Neural progenitor cell (in vitro differentiated cells): ENCODE data around the gene KLF2. TPM values are rescaled to one million over a fixed set of nuclear protein-coding genes. Genes with fewer than 3 reads are reported as not detected.
A peak's percentile ranks its signal among the peaks of the same experiment; 100 is the strongest.

Experiments used
- DNase-seq: peaks from one replicate; pipeline ENCODE4 v3.0.0-alpha.2; 2016; ENCODE audit warnings: low spot score
- H2AFZ ChIP-seq: fragments of 200-600 bp; sonication (generic); replicated peaks from 2 replicates; pipeline ENCODE4 v1.6.1; 2016; ENCODE audit warnings: antibody characterized with exemption
- H3F3A ChIP-seq: fragments of 200-600 bp; sonication (generic); 2 replicates; pipeline ENCODE4 v1.6.1; 2016; ENCODE audit warnings: antibody characterized with exemption, low read depth
- H3K27ac ChIP-seq: fragments of 200-600 bp; sonication (generic); 2 replicates; pipeline ENCODE4 v1.5.1; 2016; ENCODE audit warnings: mild to moderate bottlenecking
- H3K27me3 ChIP-seq: fragments of 200-600 bp; sonication (generic); 2 replicates; pipeline ENCODE4 v1.6.1; 2016; ENCODE audit warnings: mild to moderate bottlenecking, moderate library complexity
- H3K36me3 ChIP-seq: fragments of 200-600 bp; sonication (generic); 2 replicates; pipeline ENCODE4 v1.5.1; 2016
- H3K4me1 ChIP-seq: fragments of 200-600 bp; sonication (generic); 2 replicates; pipeline ENCODE4 v1.6.1; 2016; ENCODE audit warnings: mixed run types
- H3K4me2 ChIP-seq: fragments of 200-600 bp; sonication (generic); 2 replicates; pipeline ENCODE4 v1.6.1; 2016
- H3K4me3 ChIP-seq: fragments of 200-600 bp; sonication (generic); 2 replicates; pipeline ENCODE4 v1.5.1; 2016
- H3K79me2 ChIP-seq: fragments of 200-600 bp; sonication (generic); 2 replicates; pipeline ENCODE4 v1.6.1; 2016; ENCODE audit warnings: low read depth
- H3K9ac ChIP-seq: fragments of 200-600 bp; sonication (generic); 2 replicates; pipeline ENCODE4 v1.6.1; 2016
- H3K9me3 ChIP-seq: fragments of 200-600 bp; sonication (generic); 2 replicates; pipeline ENCODE4 v1.5.1; 2016; ENCODE audit warnings: low read depth
- H4K20me1 ChIP-seq: fragments of 200-600 bp; sonication (generic); 2 replicates; pipeline ENCODE4 v1.6.1; 2016; ENCODE audit warnings: low read depth
- H3K27ac Mint-ChIP-seq: 3 replicates; pipeline ENCODE4 v1.8.0; 2021; ENCODE audit warnings: mixed read lengths
- H3K27me3 Mint-ChIP-seq: 2 replicates; pipeline ENCODE4 v1.8.0; 2022; ENCODE audit warnings: low read depth, mild to moderate bottlenecking, inconsistent platforms, moderate library complexity, mixed read lengths; ENCODE audit not compliant: insufficient read depth
- H3K36me3 Mint-ChIP-seq: 3 replicates; pipeline ENCODE4 v1.8.0; 2021; ENCODE audit warnings: mixed read lengths
- H3K4me1 Mint-ChIP-seq: 3 replicates; pipeline ENCODE4 v1.8.0; 2021; ENCODE audit warnings: mixed read lengths
- H3K4me3 Mint-ChIP-seq: 3 replicates; pipeline ENCODE4 v1.8.0; 2021; ENCODE audit warnings: mild to moderate bottlenecking, moderate library complexity, mixed read lengths
- H3K9me3 Mint-ChIP-seq: 3 replicates; pipeline ENCODE4 v1.8.0; 2020; ENCODE audit warnings: mixed read lengths
- EZH2 ChIP-seq: fragments of 200-600 bp; sonication (generic); IDR thresholded peaks from 2 replicates; pipeline ENCODE4 v1.6.1; 2017; ENCODE audit warnings: antibody characterized with exemption, mild to moderate bottlenecking, moderate library complexity
- EZH2phosphoT487 ChIP-seq: fragments of 200-600 bp; sonication (generic); IDR thresholded peaks from 2 replicates; pipeline ENCODE4 v1.6.1; 2017; ENCODE audit warnings: antibody characterized with exemption
- total RNA-seq: library from RNA; depleted of rRNA; stranded (reverse); fragments of >200 nt; gene quantifications from 2 replicates; pipeline ENCODE4 v1.2.3, GENCODE V29; 2015; ENCODE audit warnings: low replicate concordance
- TF ChIP-seq, protein P1 (sequence below): fragments of 200-600 bp; sonication (generic); IDR thresholded peaks from 2 replicates; pipeline ENCODE4 v1.5.1; 2017; ENCODE audit warnings: antibody characterized with exemption, mild to moderate bottlenecking

Gene KLF2
- total RNA-seq, 1 donor from 2014 or later, result not detected

DNA sequence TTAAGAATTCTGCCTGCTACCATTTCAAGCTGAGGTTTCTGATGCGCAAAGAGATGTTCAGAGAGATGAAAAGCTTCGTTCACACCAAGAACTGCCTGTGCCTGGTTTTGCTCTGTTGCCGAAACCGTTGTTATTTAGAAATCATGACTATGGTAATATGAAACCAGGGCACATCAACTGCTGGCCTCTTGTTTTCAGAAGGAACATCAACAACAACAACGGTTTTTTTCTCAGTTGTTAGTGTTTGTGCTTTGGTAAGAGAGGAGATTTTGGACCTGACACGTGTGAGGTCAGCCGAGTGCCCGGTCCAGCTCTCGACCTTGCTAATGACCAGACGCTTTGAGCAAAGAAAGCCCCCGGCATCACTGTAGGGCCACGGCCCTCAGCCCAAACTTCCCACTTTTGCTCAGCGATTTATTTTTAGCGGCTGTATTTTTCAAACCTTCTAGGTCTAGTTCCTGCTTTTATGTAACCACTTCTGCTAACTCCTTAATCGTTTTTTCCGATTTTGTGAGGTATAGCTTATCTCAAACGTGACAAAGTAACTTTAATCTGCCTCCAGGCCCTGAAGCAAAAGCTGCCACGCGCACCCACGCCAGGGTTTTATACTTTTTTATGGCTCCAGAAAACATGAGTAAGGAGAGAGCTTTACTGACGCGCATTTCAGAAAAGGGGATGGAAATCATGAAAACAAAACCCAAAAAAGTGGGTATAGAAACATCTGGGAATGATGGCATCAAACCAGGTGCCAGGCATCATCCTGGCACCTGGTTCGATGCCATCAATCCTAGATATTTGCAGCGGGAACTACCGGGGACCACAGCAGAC is 42.0 kb downstream of the KLF2 start:
- H3K27ac Mint-ChIP-seq, result peak overlapping the region; percentile 85
- peaks cover 6% of the 10 kb centered on the region for H3K36me3 Mint-ChIP-seq
- Histone ChIP-seq H3F3A (no peaks in the 10 kb centered on the region), H3K79me2 (no peaks in the 10 kb centered on the region), H3K9me3 (no peaks in the 10 kb centered on the region), H3K36me3 (no peaks in the 10 kb centered on the region), H3K27ac (no peak overlapping the region), H3K9ac (peak overlapping the region; percentile 27), H3K4me2 (no peak overlapping the region), H3K27me3 (no peaks in the 10 kb centered on the region), H3K4me3 (no peak overlapping the region), H3K4me1 (no peaks in the 10 kb centered on the region), H2AFZ (no peak overlapping the region), H4K20me1 (peaks cover 16% of the 10 kb centered on the region)
- peaks cover 2% of the 10 kb centered on the region for H3K4me1 Mint-ChIP-seq
- H3K27me3 Mint-ChIP-seq, result peaks cover 4% of the 10 kb centered on the region
- H3K9me3 Mint-ChIP-seq, result no peaks in the 10 kb centered on the region
- TF ChIP-seq, protein P1, sequence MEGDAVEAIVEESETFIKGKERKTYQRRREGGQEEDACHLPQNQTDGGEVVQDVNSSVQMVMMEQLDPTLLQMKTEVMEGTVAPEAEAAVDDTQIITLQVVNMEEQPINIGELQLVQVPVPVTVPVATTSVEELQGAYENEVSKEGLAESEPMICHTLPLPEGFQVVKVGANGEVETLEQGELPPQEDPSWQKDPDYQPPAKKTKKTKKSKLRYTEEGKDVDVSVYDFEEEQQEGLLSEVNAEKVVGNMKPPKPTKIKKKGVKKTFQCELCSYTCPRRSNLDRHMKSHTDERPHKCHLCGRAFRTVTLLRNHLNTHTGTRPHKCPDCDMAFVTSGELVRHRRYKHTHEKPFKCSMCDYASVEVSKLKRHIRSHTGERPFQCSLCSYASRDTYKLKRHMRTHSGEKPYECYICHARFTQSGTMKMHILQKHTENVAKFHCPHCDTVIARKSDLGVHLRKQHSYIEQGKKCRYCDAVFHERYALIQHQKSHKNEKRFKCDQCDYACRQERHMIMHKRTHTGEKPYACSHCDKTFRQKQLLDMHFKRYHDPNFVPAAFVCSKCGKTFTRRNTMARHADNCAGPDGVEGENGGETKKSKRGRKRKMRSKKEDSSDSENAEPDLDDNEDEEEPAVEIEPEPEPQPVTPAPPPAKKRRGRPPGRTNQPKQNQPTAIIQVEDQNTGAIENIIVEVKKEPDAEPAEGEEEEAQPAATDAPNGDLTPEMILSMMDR, result no peak
- TF ChIP-seq EZH2 (no peak), EZH2phosphoT487 (no peak)
- H3K4me3 Mint-ChIP-seq, result no peak overlapping the region
- DNase-seq, result no peak

DNA sequence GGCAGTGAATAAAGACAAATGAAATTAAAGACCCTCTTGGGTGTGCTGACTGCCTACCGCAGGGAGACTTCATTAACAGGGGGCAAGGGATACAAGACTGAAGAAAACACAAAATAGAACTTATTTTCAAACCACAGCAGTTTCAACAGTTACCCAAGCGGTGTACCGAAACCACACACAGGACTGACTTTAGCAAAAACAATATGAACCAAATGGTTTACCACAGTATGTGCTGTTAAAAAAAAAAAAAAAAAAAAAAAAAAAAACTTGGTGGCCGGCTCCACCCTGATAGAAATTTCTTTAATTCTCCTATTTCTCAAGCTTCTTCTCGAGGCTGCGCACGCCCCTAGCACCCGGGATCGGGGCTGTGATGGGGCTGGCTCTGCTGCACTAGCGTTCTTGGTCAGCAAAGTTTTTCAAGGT is 42.6 kb downstream of the KLF2 start:
- Histone ChIP-seq H3K27me3 (no peaks in the 10 kb centered on the region), H3K9me3 (no peaks in the 10 kb centered on the region), H3K4me2 (no peak overlapping the region), H3K79me2 (no peaks in the 10 kb centered on the region), H3K4me3 (no peak overlapping the region), H3F3A (no peaks in the 10 kb centered on the region), H4K20me1 (peaks cover 16% of the 10 kb centered on the region), H3K27ac (no peak overlapping the region), H3K4me1 (no peaks in the 10 kb centered on the region), H3K36me3 (no peaks in the 10 kb centered on the region), H3K9ac (no peak overlapping the region), H2AFZ (no peak overlapping the region)
- peak overlapping the region; percentile 85 for H3K27ac Mint-ChIP-seq
- H3K4me1 Mint-ChIP-seq, result peaks cover 2% of the 10 kb centered on the region
- H3K36me3 Mint-ChIP-seq, result peaks cover 8% of the 10 kb centered on the region
- no peak for TF ChIP-seq EZH2
- no peak for TF ChIP-seq EZH2phosphoT487
- TF ChIP-seq, protein P1, result no peak
- DNase-seq, result no peak
- H3K27me3 Mint-ChIP-seq, result peaks cover 4% of the 10 kb centered on the region
- H3K9me3 Mint-ChIP-seq, result no peaks in the 10 kb centered on the region
- no peak overlapping the region for H3K4me3 Mint-ChIP-seq

DNA sequence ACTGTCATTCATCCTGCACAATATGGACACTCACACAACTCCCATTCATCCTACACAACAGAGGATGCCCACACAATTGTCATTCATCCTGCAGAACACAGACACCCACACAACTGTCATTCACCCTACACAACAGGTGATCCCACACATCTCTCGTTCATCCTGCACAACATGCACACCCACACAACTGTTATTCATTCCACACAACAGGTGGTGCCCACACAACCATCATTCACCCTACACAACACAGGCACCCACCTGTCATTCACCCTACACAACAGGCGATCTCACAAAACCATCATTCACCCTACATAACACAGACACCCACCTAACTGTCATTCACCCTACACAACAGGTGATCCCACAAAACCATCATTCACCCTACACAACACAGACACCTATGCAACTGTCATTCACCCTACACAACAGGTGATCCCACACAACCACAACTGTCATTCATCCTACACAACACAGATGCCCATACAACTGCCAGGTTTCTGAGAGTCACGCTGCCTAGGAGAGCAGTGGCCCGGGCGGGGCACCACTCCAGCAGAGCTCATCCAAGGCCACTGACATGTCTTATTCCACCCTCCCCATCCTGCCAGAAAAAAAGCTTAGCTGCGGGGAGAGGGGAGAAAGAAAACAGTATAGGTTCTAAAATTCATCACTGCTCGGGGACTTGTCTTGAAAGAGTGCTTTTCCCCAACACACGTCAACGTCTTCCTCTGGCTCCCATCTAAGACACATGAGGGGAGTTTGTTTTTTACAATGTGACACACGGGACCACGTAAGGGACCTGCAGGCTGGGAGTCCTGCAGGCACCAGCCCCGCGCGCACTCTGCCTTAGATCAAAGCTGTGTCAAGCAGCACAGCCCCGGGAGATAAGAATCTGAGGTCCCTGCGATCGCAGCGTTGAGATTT is 44.0 kb downstream of the KLF2 start:
- TF ChIP-seq EZH2phosphoT487 (no peak), EZH2 (no peak)
- TF ChIP-seq, protein P1, result no peak
- no peak overlapping the region for H3K27ac Mint-ChIP-seq
- H3K27me3 Mint-ChIP-seq, result peaks cover 6% of the 10 kb centered on the region
- H3K4me3 Mint-ChIP-seq, result no peak overlapping the region
- no peak overlapping the region for H3K4me3 ChIP-seq
- peaks cover 12% of the 10 kb centered on the region for H3K36me3 Mint-ChIP-seq
- no peaks in the 10 kb centered on the region for H3K27me3 ChIP-seq
- no peaks in the 10 kb centered on the region for H3K9me3 Mint-ChIP-seq
- no peak overlapping the region for H2AFZ ChIP-seq
- H3K9ac ChIP-seq, result no peak overlapping the region
- H3K4me1 ChIP-seq, result no peaks in the 10 kb centered on the region
- no peak overlapping the region for H3K27ac ChIP-seq
- H3K4me2 ChIP-seq, result no peak overlapping the region
- H3K79me2 ChIP-seq, result no peaks in the 10 kb centered on the region
- peaks cover 13% of the 10 kb centered on the region for H4K20me1 ChIP-seq
- DNase-seq, result no peak
- H3K36me3 ChIP-seq, result no peaks in the 10 kb centered on the region
- no peaks in the 10 kb centered on the region for H3F3A ChIP-seq
- H3K9me3 ChIP-seq, result no peaks in the 10 kb centered on the region
- H3K4me1 Mint-ChIP-seq, result peaks cover 2% of the 10 kb centered on the region
